Fibroblast of lung (primary cell): Measurements from ENCODE around the gene CTDSP2.

Source experiments
- CTCF ChIP-seq, 2 donors: IDR thresholded peaks in 1 of 2; conservative IDR thresholded peaks in 1 of 2; 1 replicate in 1 of 2; 2 replicates in 1 of 2; pipeline ENCODE4 v1.5.1; 2011 to 2012; ENCODE audit warnings: low read length in 2 of 2, control low read depth in 1 of 2, inconsistent platforms in 1 of 2, low read depth in 1 of 2, mild to moderate bottlenecking in 1 of 2
- EZH2 ChIP-seq: IDR thresholded peaks from 2 replicates; pipeline ENCODE4 v1.5.1; 2012; ENCODE audit warnings: low read length, control low read depth, mild to moderate bottlenecking; ENCODE audit errors: missing control alignments

- TF ChIP-seq CTCF (conservative IDR thresholded peaks at IDR 0.05 in 1 of 2, IDR thresholded peaks at IDR 0.05 in 1 of 2; ENCODE audit: low read depth in 1 of 2, low read length in 2 of 2) (no peak), EZH2 (no peak)
These were observed 18.0 kb upstream of the CTDSP2 start for GRCh38 chr12:57864442-57865083.
